NAMALWA (cell line): Measurements from ENCODE around the gene PPP3R2.
"Not testable (repeated sequence)": the region's sequence is repeated elsewhere in the genome, so short reads cannot be mapped to it uniquely, and the experiment has no call there.

Experiments used
- DNase-seq: peaks from one replicate; pipeline ENCODE4 v3.0.0-alpha.2; 2015; ENCODE audit warnings: low spot score

PPP3R2 gene

DNA sequence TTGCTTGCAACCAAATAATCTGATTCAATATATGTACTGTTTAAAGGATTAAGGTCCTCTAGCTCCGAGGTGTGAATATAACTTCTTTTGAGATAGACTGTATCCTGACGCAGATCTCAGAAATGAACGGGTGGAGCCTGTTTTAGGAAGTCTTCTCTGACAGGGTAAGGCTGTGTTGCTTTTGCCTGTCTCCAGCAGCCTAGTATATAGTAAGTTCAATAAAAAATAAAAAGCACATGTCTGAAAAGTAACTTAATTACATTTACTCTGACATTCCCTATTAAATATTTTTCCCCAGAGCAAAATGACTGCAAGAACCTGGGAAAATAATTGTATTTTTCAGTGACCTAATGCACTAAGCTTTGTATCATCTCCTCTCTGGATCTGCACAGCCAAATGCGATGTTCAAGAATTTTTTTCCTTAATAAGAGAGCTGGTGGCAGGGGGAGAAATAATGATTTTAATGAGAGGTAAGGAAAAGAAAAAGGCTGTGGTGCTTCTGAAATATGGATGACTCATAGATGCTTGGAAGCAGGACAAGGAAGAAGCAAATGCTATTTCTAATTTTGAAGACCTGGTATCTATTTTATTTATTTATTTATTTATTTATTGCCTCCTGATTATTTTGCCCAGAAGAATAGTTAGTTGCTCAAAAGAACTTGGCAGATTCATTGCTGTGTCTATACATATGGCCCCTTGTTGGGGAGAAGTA lies 7.3 kb downstream of the PPP3R2 start:
- DNase-seq, result no peak

DNA sequence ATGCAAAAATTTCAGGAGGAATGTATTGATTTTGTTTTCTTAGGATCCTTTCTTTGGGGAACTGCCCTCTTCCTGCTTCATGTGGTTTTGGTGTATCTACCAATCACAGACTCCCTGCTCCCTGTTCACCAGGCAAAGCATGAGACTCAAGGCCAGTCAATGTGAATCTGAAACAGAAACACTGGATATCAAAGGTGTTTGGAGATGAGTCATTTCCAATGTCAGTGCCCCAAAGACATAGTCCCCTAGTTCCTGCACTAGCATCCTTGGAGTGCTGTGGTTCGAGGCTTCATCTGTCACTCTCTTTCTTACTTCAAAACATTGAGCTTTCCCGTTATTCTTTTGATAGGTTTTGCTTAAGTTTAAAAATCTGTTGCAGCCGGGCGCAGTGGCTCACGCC lies 8.1 kb downstream of the PPP3R2 start:
- DNase-seq, result no peak

DNA sequence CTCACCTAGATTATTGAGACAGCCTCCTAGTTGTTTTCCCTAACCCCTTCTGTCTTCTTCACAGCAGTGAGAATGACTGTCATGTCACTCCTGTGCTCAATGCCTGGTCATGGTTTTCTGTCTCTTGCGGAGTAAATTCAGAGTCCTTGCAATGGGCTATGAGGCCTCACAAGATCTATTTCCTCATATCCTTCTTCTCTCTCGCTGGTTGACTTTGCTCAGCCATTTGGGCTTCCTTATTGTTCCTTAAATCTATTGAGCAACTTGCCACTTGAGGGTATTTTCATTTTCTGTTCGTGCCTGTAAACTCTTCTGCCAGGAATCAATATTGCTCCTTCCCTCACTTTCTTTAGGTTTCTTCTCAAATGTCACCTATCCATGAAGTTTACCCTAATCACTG lies 9.0 kb downstream of the PPP3R2 start:
- DNase-seq, result no peak

DNA sequence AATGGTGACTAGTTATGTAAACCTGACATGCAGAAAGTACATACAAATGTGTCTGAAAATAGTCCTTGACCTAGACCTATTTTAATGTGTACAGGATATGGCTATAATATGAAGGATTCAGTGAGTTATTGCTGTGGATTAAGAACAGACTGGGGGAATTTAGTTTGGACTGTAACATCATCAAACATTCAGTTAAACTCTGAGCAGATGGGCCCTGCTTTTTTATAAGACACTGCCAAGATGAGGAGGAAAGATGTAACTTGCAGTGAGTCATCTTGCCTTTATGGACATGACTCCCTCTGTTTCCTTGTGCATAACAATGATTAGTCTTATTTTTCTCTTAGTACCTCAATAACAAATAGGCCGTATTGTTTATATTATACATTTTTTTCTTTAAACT lies 12.2 kb downstream of the PPP3R2 start:
- no peak for DNase-seq

DNA sequence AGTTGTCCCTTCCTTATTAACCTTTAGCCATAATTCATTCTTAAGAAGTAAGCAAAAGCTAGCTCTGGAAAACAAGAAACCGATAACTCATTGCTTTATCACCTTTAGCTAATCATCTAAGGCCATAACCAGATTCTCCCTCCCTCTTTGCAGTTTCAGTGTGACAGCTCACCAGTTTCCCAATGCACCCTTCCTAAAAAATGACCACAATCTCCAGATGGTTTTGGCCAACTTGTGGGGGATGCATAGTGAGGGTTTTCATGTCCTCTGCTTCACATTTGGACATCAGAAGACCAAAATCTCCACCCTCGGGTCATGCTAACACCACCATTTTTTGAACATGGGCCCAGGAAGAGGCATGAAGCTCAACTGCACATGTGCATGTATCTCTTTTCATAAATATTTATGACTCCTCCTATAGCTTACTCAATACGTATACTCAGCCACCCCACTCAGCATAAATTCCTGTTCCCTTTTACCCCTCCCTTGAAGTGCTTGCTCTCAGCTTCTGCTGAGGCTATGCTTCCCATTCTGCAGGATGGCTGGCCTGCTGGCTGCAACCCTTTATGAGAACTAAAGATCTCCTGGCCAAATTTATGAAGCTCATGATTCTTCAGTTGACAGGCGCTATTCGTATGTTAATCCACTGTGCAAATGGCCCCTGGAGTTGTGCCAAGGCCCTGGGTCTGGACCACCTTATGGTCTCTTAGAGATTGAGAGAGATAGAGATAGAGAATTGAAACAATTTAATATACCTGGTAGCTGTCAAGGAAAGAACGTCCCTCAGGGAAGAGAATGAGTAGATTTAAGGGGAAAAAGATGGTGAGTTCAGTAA lies 14.8 kb downstream of the PPP3R2 start:
- no peak for DNase-seq

DNA sequence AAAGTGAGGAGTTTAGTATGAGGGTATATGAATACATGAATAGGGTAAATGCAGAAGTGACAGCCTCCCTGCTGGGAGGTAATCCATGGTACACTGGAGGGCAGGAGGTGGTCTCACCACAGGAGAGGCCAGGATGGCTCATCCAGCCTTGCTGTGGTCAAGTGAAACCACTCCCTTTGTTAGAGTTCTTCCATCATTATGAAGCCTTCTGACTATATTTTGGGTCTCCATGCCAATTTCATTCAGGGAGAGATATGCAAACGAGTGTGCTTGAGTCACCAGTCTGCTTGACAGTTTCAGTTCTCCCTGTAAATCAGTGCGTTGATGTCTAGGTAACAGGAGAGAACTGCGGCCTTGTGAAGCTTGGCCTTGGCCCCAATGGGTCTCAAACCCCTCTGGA lies 16.4 kb downstream of the PPP3R2 start:
- peak; percentile 15 for DNase-seq

DNA sequence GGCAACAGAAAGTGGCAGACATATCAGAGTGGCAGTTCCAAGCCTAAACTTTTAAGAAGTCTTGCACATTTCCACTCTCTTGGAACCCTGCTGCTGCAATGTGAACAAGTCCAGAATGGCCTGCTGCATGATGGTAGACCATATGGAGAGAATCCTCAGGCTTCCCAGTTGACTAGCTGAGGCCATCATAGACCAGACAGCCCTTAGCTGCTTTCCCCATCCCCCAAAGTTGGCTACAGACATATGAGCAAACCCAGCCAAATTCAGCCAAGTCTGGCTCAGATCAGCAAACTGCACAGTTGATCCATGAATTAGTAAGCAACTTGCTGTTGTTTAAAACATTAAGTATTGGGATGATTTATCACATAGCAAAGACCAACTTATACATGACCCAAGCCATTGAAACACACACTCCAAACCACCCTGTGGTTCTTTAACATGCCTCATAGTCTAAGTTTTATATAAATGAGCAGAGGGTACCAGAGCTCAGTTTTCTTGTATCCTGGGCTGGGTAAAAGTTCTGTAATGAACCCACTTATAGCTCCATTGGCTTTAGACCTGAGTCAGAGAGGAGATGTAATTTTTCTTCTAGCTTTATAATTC lies 19.9 kb downstream of the PPP3R2 start:
- no peak for DNase-seq

DNA sequence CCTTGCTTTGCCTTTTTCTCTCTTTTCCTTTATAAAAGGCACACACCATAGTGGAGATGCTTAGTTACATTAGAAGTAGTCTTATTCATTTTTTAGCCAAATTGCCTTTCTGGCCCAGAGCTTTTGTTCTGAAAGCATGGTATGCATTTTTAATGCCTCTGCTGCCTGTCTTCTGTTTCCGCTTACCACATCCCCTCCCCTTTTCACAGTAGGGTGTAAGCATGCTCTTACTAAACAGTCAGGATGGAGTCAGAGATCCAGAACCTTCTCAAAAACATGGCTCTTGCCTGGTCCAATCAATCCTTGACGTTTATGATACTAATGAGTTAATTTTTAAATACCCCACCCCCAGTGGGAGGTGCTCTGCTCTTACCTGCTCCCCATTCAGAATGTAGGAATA lies 22.5 kb downstream of the PPP3R2 start:
- no peak for DNase-seq

DNA sequence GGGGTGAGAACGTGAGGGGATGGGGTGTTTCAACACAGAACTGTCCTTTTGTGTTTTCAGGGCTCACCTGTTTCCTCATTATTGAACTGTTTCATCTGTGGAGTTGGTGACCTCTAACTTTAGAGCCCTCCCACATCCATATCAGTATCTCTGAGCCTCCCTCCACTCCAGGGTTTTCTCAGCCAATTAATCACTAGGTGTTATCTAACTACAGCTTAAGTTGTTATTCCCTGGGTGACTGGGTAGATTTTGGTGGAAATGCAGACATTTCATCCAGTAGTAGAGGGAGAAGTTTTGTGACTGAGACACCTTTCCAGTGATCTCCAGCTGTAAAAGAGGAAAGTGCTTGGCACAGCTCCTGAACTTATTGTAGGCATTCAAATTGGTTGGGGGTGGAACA lies 23.7 kb downstream of the PPP3R2 start:
- no peak for DNase-seq

DNA sequence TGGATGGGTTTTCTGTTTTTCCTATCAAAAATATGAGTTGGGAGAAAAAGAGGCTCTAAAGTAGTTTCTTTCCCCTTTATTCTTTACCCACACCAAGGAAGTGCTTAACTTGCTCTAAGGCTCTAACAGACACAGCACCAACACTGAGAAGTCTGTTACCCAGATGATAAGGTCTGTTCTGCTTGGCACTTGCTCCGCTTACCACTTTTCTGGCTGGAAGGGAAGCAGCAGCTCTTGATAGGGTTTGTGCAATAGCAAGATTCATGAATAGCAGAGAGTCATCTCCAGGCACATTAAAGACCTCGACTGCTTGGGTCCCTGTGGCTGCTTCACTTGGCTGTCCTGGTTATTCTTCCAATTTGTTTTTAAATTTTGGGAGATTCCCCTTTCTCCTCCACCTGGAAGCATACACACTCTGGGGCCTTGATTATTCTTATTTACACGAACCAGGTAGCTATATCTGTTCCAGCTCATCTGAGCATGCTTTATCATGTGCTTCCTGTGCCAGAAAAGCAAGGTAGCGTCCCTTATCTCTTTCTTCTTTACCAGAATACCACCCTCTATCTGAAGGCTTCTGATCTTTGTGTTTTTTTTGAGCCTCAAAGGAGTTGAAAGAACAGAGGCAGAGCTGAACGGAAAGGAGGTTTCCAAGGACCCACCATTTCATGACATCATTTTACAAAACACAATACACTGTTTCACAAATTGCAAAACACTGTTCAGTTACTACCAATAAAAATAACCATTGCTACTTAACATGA lies 24.8 kb downstream of the PPP3R2 start:
- no peak for DNase-seq

DNA sequence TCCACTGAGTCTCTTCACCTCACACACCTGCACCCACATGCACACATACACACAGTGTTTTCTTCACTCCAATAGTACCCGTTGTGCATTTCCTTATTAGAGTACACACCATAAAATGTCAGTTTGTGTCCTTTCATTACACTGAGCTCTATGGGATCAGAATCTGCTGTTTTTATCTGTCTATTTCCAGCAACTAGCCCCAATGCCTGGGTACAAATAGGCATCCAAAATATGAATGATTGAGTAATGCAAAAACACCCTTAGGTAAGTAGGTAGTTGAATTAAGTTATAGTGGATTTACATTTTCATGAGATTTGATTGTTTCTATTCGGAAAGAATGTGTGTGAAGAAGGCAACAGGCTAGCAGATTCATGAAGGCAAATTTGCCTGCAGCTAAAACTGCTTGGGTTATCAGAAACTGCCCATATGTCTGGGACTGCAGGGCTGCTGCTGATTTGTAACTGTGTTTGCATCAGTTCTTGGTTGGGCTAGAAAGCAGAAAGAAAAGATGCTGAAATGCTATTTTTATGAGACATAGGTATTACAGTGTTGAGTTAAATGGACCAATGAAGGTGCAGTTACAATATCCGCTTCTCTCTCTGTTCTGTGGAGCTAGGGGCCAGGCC lies 26.9 kb downstream of the PPP3R2 start:
- no peak for DNase-seq

DNA sequence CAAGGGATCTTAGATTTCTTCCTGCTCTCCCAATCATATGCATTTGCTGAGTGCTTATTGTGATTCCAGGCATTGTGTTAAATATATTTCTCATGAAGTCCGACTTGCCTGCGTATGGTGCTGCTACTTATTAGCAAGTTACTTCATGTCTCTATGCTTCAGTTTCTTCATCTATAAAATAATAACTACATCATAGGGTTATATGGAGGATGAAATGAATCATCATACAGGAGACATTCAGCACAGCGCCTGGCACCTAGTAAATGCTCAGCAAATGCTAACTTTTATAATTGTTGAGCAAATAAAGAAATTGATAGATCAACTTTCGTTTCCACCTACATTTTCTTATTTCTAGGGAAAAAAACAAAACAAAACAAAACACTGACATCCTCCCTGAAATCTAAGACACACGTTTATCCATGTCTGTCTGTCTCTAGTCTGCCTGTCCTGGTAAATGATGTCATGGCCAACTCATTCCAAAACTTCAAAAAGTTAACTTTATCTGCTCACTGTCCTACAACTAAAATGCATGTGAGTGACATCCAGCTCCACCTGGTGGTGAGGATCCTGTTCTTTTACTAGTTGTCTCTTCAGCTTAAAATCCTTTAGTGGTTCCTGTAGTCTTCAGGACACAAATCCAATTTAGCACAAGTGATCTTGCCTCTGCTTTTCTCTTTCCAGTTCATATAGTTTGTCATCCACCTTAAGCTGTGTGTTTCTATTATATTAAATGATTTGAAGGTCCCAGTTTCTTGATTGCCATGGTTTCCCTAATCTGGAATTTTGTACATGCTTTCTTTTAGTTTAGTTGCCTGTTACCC lies 27.7 kb downstream of the PPP3R2 start:
- DNase-seq, result peak; percentile 51

DNA sequence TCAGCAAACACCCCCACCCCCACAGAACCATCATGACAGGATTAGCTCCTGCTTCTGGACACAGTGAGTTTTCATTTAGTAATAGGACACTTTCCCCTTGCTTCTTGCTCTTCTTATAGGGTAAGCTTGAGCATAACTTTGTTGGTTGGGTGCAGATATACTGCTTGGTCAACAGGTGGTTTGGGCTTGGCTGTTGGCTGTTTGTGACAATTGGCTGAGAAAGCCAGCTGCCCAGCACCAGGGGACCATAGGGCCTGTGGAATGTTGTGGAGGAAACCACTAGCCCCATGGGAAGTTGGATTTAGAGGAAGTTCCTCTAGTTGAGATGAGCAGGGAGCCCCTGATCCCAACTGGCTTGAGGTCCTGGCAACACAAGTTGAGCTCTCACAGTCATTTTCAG lies 30.5 kb downstream of the PPP3R2 start:
- DNase-seq, result no peak

DNA sequence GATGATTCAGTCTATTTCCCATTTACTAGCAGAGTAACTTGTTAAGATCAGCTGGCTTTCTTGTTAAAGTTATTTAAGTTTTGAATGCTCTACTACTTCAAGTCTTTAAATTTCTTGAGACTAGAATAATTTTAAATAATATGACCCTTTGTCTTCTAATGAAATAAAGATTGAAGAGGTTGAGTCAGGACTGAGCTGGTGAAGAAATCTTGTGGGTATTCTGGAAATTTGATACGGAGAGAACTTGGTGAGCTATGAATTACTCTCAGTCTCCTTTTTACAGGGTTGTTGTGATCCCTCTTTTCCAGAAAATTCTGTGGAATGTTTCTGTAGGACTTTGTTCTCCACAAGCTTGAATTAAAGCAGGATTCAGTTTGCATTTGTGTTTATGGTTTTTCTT lies 31.8 kb downstream of the PPP3R2 start:
- no peak for DNase-seq

DNA sequence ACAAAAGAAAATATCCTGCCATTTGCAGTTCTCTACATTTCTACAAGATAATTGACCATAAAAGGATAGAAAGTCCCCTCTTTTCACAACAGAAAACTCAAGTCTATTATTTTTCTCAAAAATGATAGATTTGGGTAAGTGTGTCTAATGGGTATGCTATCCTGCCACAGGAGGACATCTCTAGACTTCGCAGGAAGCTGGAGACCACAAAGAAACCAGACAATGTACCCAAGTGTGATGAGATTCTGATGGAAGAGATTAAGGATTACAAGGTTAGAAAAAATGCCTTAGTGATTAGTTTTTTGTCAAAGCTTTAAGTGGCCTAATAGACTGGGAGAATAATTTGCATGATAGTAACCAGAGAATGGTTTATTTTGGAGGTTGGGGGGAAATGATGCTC lies 33.0 kb downstream of the PPP3R2 start:
- DNase-seq, result no peak

DNA sequence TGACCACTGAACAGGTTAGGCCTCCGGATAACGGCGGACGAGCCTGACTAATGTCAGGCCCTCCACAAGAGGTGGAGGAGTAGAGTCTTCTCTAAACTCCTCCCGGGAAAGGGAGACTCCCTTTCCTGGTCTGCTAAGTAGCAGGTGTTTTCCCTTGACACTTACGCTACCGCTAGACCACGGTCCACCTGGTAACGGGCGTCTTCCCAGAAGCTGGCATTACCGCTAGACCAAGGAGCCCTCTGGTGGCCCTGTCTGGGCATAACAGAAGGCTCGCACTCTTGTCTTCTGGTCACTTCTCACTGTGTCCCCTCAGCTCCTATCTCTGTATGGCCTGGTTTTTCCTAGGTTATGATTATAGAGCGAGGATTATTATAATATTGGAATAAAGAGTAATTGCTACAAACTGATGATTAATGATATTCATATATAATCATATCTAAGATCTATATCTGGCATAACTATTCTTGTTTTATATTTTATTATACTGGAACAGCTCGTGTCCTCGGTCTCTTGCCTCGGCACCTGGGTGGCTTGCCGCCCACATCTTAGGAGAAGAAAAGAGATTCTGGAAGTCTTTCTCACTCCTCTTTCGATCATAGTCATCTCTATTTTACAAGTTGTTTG lies 45.2 kb downstream of the PPP3R2 start:
- DNase-seq, result not testable (repeated sequence)

DNA sequence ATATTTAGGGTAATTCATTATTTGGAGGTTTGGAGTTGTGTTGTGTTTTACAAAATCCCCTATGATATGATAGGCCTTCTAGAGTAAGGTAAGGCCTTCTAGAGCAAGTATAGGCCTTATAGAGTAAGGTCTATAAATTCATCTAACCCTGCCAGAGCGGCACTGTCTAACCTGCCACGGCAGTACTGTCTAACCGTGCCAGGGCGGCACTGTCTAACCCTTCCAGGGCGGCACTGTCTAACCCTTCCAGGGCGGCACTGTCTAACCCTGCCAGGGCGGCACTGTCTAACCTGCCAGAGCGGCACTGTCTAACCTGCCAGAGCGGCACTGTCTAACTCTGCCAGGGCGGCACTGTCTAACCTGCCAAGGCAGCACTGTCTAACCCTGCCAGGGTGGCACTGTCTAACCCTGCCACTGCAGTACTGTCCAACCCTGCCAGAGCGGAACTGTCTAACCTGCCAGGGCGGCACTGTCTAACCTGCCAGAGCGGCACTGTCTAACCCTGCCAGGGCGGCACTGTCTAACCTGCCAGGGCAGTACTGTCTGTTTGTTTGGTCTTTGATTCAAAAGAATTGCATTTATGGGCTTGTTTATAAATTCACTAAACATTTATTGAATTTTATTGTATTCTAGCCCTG lies 51.6 kb downstream of the PPP3R2 start:
- DNase-seq, result no peak
